Kidney (tissue), 14 donors: Measurements from ENCODE around the gene ZSWIM4. TPM values are rescaled to one million over a fixed set of nuclear protein-coding genes. Genes with fewer than 3 reads are reported as not detected.

Experiments
- DNase-seq, 5 donors: peaks; one replicate each; pipeline ENCODE4 v3.0.0-alpha.2; 2013 to 2020
- FAIRE-seq: peaks from 2 replicates; lab custom pipeline; 2012; peaks lifted over from hg19 to GRCh38; lab: Jason Lieb, UNC
- H3K27ac ChIP-seq, 2 donors: one replicate each; pipeline ENCODE4 v1.7.0; 2013; ENCODE audit warnings: low read depth in 2 of 2, low read length in 2 of 2, inconsistent platforms in 1 of 2
- H3K27me3 ChIP-seq: one replicate; pipeline ENCODE4 v1.7.1; 2013; ENCODE audit warnings: low read length, inconsistent platforms; ENCODE audit not compliant: control insufficient read depth, insufficient read depth
- H3K36me3 ChIP-seq, 3 donors: one replicate each; pipeline versions ENCODE4 v1.7.0 to v1.7.1; 2013; ENCODE audit warnings: low read length in 3 of 3, control low read depth in 1 of 3, inconsistent platforms in 1 of 3; ENCODE audit not compliant: insufficient read depth in 3 of 3, control insufficient read depth in 2 of 3
- H3K4me1 ChIP-seq, 3 donors: one replicate each; pipeline versions ENCODE4 v1.7.0 to v1.7.1; 2013; ENCODE audit warnings: low read length in 3 of 3, inconsistent platforms in 1 of 3, low read depth in 1 of 3; ENCODE audit not compliant: control insufficient read depth in 2 of 3, insufficient read depth in 2 of 3
- H3K4me3 ChIP-seq, 3 donors: one replicate each; pipeline versions ENCODE4 v1.7.0 to v1.8.1; 2013; ENCODE audit warnings: low read length in 3 of 3, control low read depth in 1 of 3, inconsistent platforms in 1 of 3
- H3K9ac ChIP-seq, 3 donors: one replicate each; pipeline versions ENCODE4 v1.7.0 to v1.7.1; 2013; ENCODE audit warnings: low read length in 3 of 3, control low read depth in 1 of 3, inconsistent platforms in 1 of 3
- H3K9me3 ChIP-seq, 3 donors: one replicate each; pipeline versions ENCODE4 v1.7.0 to v1.7.1; 2013; ENCODE audit warnings: low read length in 3 of 3, control low read depth in 1 of 3, inconsistent platforms in 1 of 3; ENCODE audit not compliant: control insufficient read depth in 2 of 3, insufficient read depth in 1 of 3
- intact Hi-C: fragments of 100-400 bp; cut with DNase I; formaldehyde crosslinking; loops from one replicate; pipeline ENCODE4 v1.11.1; 2022
- polyA plus RNA-seq: library from polyadenylated mRNA; stranded (reverse); fragments of 350-450 nt; fragmentation: Illumina TruSeq; extraction: RNeasy Lipid Tissue Mini Kit (QIAGEN cat#74804); gene quantifications from one replicate; pipeline ENCODE4 v1.2.3, GENCODE V29; 2014; ENCODE audit warnings: low read depth, low replicate concordance; ENCODE audit not compliant: insufficient read depth
- total RNA-seq: library from RNA; stranded (reverse); fragmentation: NEBNext Ultra II Directional; extraction: Animal tissue kit (Norgen Biotek cat#: 25700); gene quantifications from one replicate; pipeline ENCODE4 v1.2.1, GENCODE V29; 2021
- TF ChIP-seq, protein P1 (sequence below): IDR thresholded peaks from 3 replicates; pipeline ENCODE4 v1.5.1; 2012; ENCODE audit warnings: mild to moderate bottlenecking, moderate library complexity, borderline replicate concordance; ENCODE audit not compliant: insufficient read depth; ENCODE audit errors: extremely low read depth
- donor health status: control.
- donor health status: control.
- donor health status: control.
- donor health status: control.
- donor health status: control.
- donor health status: DM: yes; HTN: yes; CAD: no.
- donor health status: Normal renal cell carcinoma (clear cell type).

The ZSWIM4 gene
- total and polyA plus RNA-seq, 2 donors from 2014 or later = 1.4 to 13.7 TPM

DNA sequence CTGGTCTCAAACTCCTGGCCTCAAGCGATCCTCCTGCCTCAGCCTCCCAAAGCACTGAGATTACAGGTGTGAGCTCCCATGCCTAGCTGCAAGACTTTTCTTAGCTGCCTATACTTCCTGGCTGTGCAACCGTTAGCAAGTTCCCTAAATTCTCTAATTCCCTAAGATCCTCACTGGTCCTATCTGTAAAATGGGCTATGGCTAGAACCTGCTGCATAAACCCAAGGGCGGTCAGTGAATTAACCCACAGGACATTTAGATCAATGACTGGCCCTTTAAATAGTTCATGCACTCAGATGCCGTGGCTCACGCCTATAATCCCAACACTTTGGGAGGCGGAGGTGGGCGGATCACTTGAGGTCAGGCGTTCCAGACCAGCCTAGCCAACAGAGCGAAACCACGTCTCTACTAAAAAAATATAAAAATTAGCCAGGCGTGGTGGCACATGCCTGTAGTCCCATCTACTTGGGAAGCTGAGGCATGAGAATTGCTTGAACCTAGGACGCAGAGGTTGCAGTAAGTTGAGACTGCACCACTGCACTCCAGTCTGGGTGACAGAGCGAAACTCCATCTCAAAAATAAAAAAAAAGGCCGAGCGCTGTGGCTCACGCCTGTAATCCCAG, 25.1 kb upstream of the ZSWIM4 start:
- TF ChIP-seq, protein P1, sequence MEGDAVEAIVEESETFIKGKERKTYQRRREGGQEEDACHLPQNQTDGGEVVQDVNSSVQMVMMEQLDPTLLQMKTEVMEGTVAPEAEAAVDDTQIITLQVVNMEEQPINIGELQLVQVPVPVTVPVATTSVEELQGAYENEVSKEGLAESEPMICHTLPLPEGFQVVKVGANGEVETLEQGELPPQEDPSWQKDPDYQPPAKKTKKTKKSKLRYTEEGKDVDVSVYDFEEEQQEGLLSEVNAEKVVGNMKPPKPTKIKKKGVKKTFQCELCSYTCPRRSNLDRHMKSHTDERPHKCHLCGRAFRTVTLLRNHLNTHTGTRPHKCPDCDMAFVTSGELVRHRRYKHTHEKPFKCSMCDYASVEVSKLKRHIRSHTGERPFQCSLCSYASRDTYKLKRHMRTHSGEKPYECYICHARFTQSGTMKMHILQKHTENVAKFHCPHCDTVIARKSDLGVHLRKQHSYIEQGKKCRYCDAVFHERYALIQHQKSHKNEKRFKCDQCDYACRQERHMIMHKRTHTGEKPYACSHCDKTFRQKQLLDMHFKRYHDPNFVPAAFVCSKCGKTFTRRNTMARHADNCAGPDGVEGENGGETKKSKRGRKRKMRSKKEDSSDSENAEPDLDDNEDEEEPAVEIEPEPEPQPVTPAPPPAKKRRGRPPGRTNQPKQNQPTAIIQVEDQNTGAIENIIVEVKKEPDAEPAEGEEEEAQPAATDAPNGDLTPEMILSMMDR = no peak
- Histone ChIP-seq H3K4me3 (no peak overlapping the region), H3K9ac (no peak overlapping the region), H3K36me3 (peaks cover 0 to 9% (median 5%) of the 10 kb centered on the region in 3 donors), H3K27ac (peak overlapping the region in 1 of 2 donors; percentile 69), H3K27me3 (no peaks in the 10 kb centered on the region), H3K9me3 (no peaks in the 10 kb centered on the region), H3K4me1 (peaks cover 2 to 17% (median 15%) of the 10 kb centered on the region in 3 donors)
- DNase-seq (peak in 3 of 5 donors; percentile 33 to 52 (median 42)), FAIRE-seq (no peak)
- intact Hi-C loops = loop anchor here (10.0 kb wide), 1 partner anchor 95 kb away; no protein-coding TSS in a partner anchor

DNA sequence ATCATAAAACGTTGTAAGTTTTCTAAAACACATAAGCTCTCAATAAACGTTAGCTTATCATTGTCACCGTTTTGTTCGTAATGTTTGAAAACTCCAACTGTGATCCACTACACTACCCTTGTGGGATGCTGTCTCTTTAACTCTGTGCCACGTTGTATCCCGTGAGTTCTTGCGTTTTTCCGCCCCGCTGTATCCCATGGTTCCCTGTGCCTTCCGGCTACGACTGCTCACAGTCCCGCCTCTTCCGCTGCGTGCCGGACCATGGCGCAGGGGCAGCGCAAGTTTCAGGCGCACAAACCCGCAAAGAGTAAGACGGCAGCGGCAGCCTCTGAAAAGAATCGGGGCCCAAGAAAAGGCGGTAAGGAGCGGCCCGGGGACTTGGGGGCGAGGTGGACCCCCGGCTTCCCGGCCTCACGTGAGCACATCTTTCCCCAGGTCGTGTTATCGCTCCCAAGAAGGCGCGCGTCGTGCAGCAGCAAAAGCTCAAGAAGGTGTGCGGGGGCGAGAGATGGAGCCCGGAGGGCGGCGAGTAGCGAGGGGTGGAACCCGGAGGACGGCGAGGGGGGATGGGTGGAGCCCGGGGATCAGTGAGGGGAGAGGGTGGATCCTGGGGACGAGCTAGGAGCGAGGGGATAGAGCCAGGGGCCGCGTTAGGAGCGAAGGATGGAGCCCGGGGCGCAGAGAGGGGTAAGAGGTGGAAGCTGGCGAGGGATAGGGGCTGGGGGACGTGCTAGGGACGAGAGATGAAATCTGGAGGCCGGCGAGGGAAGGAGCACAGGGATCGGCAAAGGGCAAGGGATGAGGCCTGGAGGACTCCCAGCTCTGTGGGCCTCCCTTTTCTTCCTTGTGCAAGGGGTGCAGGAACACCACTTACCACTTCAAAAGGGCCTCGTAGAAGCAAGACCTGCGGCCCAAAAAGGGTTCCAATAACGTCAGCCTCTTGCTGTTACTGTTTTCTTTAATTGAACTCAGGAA, 20.7 kb upstream of the ZSWIM4 start, which contains the start of gene C19orf53:
C19orf53 (plus strand) TSS at position 240 of the 975 bp plus-strand sequence; CDS start at position 262, 22 bp downstream.
- intact Hi-C loops = loop anchor here (10.0 kb wide), 1 partner anchor 90 kb away; no protein-coding TSS in a partner anchor
- peaks cover 7 to 23% (median 19%) of the 10 kb centered on the region in 3 donors for H3K36me3 ChIP-seq
- peak within 1 kb of the TSS; percentile 67 to 92 (median 68) for H3K9ac ChIP-seq
- no peaks in the 10 kb centered on the region for H3K9me3 ChIP-seq
- peaks cover 2 to 12% (median 12%) of the 10 kb centered on the region in 3 donors for H3K4me1 ChIP-seq
- H3K4me3 ChIP-seq = peak within 1 kb of the TSS; percentile 81 to 92 (median 86)
- peak within 1 kb of the TSS; percentile 83 to 84 for H3K27ac ChIP-seq
- DNase-seq (peak; percentile 92 to 97 (median 95)), FAIRE-seq (peak; percentile 76)
- H3K27me3 ChIP-seq = no peaks in the 10 kb centered on the region
- TF ChIP-seq, protein P1 = no peak

DNA sequence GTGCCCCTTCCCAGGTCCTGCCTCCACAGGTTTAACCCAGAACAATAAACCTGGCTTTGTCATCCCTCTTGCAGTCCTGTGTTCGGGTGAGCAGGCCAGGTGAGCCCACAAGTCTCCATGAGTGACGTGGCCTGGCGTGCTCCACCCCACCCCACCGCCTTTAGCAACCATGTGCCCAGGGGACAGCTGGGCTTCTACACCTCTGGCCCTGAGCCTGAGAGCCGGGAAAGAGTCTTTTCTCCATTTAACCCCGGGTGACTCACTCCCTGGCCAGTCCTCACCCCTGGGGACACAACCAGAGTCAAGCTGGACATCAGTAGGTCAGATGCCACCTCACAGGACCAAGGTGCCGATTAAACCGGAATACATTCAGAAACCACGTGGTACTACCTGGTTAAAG, 16.8 kb upstream of the ZSWIM4 start:
- TF ChIP-seq, protein P1 = no peak
- Histone ChIP-seq H3K4me3 (no peak overlapping the region), H3K36me3 (peaks cover 7 to 17% (median 16%) of the 10 kb centered on the region in 3 donors), H3K4me1 (peaks cover 2 to 10% (median 9%) of the 10 kb centered on the region in 3 donors), H3K27me3 (no peaks in the 10 kb centered on the region), H3K9ac (no peak overlapping the region), H3K27ac (no peak overlapping the region), H3K9me3 (no peaks in the 10 kb centered on the region)
- DNase-seq (no peak), FAIRE-seq (no peak)
- intact Hi-C loops = loop anchor here (10.0 kb wide), 1 partner anchor 86 kb away; no protein-coding TSS in a partner anchor
